Mammary epithelial cell (primary cell): ENCODE data around the gene BEND7.

Experiments
- CTCF ChIP-seq, 2 donors: IDR thresholded peaks in 1 of 2; conservative IDR thresholded peaks in 1 of 2; 2 replicates each; pipeline ENCODE4 v1.5.1; 2011 to 2012; ENCODE audit warnings: inconsistent platforms in 2 of 2, low read length in 2 of 2, mild to moderate bottlenecking in 2 of 2, control low read depth in 1 of 2, low read depth in 1 of 2; ENCODE audit not compliant: insufficient read depth in 1 of 2; ENCODE audit errors: extremely low read depth in 1 of 2
- EZH2 ChIP-seq: IDR thresholded peaks from 2 replicates; pipeline ENCODE4 v1.6.1; 2012; ENCODE audit warnings: low read length, inconsistent platforms, borderline replicate concordance

- TF ChIP-seq EZH2 (no peak), CTCF (conservative IDR thresholded peaks at IDR 0.05 in 1 of 2, IDR thresholded peaks at IDR 0.05 in 1 of 2; ENCODE audit: extremely low read depth in 1 of 2, insufficient read depth in 1 of 2, low read depth in 1 of 2, low read length in 2 of 2) (no peak)
Observed at GRCh38 chr10:13400196-13400965, 128.4 kb downstream of the BEND7 start.
